ENCODE data around the gene HNF4A.
"Not testable (repeated sequence)": the region's sequence is repeated elsewhere in the genome, so short reads cannot be mapped to it uniquely, and the experiment has no call there.

The HNF4A gene

GRCh38 chr20:44355498-44356352 is at the start of gene HNF4A:
HNF4A (plus strand) TSS chr20:44355699; CDS start chr20:44355805, 106 bp downstream.
- H3K27me3 Mint-ChIP-seq: peaks cover 13% of the 10 kb centered on the region

GRCh38 chr20:44306927-44307326 is 48.6 kb upstream of the HNF4A start:
- H3K36me3 Mint-ChIP-seq (ENCODE audit: low read depth): peaks cover 9% of the 10 kb centered on the region
- H3K4me1 Mint-ChIP-seq: peaks cover 23% of the 10 kb centered on the region
- H3K27me3 Mint-ChIP-seq: peaks cover 4% of the 10 kb centered on the region
- no peak for ATAC-seq
- no peak overlapping the region for H3K4me3 Mint-ChIP-seq
- H3K27ac Mint-ChIP-seq: no peak overlapping the region
- H3K9me3 Mint-ChIP-seq: no peaks in the 10 kb centered on the region
- DNase-seq: no peak

More at GRCh38 chr20:44355498-44356352, at the start of gene HNF4A:
- H3K4me1 Mint-ChIP-seq: no peaks in the 10 kb centered on the region
- H3K4me3 Mint-ChIP-seq: no peak within 1 kb of the TSS
- no peak for ATAC-seq
- DNase-seq: no peak
- H3K9me3 Mint-ChIP-seq: no peaks in the 10 kb centered on the region
- H3K36me3 Mint-ChIP-seq (ENCODE audit: low read depth): no peaks in the 10 kb centered on the region
- H3K27ac Mint-ChIP-seq: no peak within 1 kb of the TSS

- ATAC-seq (no peak), DNase-seq (no peak)
- Mint-ChIP-seq H3K36me3 (ENCODE audit: low read depth) (peaks cover 9% of the 10 kb centered on the region), H3K27ac (peak overlapping the region; percentile 98), H3K27me3 (peaks cover 4% of the 10 kb centered on the region), H3K9me3 (no peaks in the 10 kb centered on the region), H3K4me1 (peaks cover 23% of the 10 kb centered on the region), H3K4me3 (peak overlapping the region; percentile 90)
Observed at GRCh38 chr20:44309763-44310663, 45.5 kb upstream of the HNF4A start.

GRCh38 chr20:44310664-44311639 is 44.5 kb upstream of the HNF4A start, which contains the start of gene FITM2:
FITM2 (minus strand) TSS chr20:44311202; CDS start chr20:44311148, 54 bp downstream.
- DNase-seq: peak; percentile 99
- peaks cover 23% of the 10 kb centered on the region for H3K4me1 Mint-ChIP-seq
- peaks cover 4% of the 10 kb centered on the region for H3K27me3 Mint-ChIP-seq
- peak; percentile 96 for ATAC-seq
- H3K27ac Mint-ChIP-seq: peak within 1 kb of the TSS; percentile 98
- no peaks in the 10 kb centered on the region for H3K9me3 Mint-ChIP-seq
- peaks cover 9% of the 10 kb centered on the region for H3K36me3 Mint-ChIP-seq (ENCODE audit: low read depth)
- H3K4me3 Mint-ChIP-seq: peak within 1 kb of the TSS; percentile 90

- no peak for ATAC-seq
- H3K36me3 Mint-ChIP-seq (ENCODE audit: low read depth): peaks cover 4% of the 10 kb centered on the region
- no peaks in the 10 kb centered on the region for H3K9me3 Mint-ChIP-seq
- H3K27ac Mint-ChIP-seq: no peak overlapping the region
- DNase-seq: no peak
- peaks cover 7% of the 10 kb centered on the region for H3K27me3 Mint-ChIP-seq
- H3K4me3 Mint-ChIP-seq: no peak overlapping the region
- peaks cover 13% of the 10 kb centered on the region for H3K4me1 Mint-ChIP-seq
Observed at GRCh38 chr20:44314870-44315269, 40.6 kb upstream of the HNF4A start.

- Mint-ChIP-seq H3K36me3 (ENCODE audit: low read depth) (no peaks in the 10 kb centered on the region), H3K9me3 (no peaks in the 10 kb centered on the region), H3K27me3 (peaks cover 5% of the 10 kb centered on the region), H3K27ac (no peak overlapping the region), H3K4me1 (no peaks in the 10 kb centered on the region), H3K4me3 (no peak overlapping the region)
- DNase-seq (no peak), ATAC-seq (no peak)
Observed at GRCh38 chr20:44319839-44320422, 35.6 kb upstream of the HNF4A start.

GRCh38 chr20:44324343-44324742 is 31.2 kb upstream of the HNF4A start:
- no peaks in the 10 kb centered on the region for H3K9me3 Mint-ChIP-seq
- H3K27ac Mint-ChIP-seq: no peak overlapping the region
- ATAC-seq (no peak), DNase-seq (no peak)
- H3K4me3 Mint-ChIP-seq: no peak overlapping the region
- H3K36me3 Mint-ChIP-seq (ENCODE audit: low read depth): no peaks in the 10 kb centered on the region
- peaks cover 6% of the 10 kb centered on the region for H3K27me3 Mint-ChIP-seq
- peaks cover 2% of the 10 kb centered on the region for H3K4me1 Mint-ChIP-seq

- H3K4me3 Mint-ChIP-seq: peak overlapping the region; percentile 48
Observed at GRCh38 chr20:44326391-44327159, 28.9 kb upstream of the HNF4A start.

GRCh38 chr20:44327748-44328147 is 27.8 kb upstream of the HNF4A start:
- H3K36me3 Mint-ChIP-seq (ENCODE audit: low read depth); DNase-seq; H3K27me3 Mint-ChIP-seq; ATAC-seq; H3K4me1 Mint-ChIP-seq; H3K4me3 Mint-ChIP-seq; H3K9me3 Mint-ChIP-seq; H3K27ac Mint-ChIP-seq: not testable (repeated sequence)

More at GRCh38 chr20:44326391-44327159, 28.9 kb upstream of the HNF4A start:
- peaks cover 2% of the 10 kb centered on the region for H3K4me1 Mint-ChIP-seq
- no peaks in the 10 kb centered on the region for H3K9me3 Mint-ChIP-seq
- H3K27me3 Mint-ChIP-seq: peaks cover 6% of the 10 kb centered on the region
- ATAC-seq (peak; percentile 57), DNase-seq (peak; percentile 33)
- H3K27ac Mint-ChIP-seq: no peak overlapping the region
- H3K36me3 Mint-ChIP-seq (ENCODE audit: low read depth): no peaks in the 10 kb centered on the region

- Mint-ChIP-seq H3K27ac (no peak overlapping the region), H3K4me3 (no peak overlapping the region), H3K27me3 (peaks cover 6% of the 10 kb centered on the region), H3K9me3 (no peaks in the 10 kb centered on the region), H3K36me3 (ENCODE audit: low read depth) (no peaks in the 10 kb centered on the region), H3K4me1 (peaks cover 2% of the 10 kb centered on the region)
- no peak for ATAC-seq
- DNase-seq: no peak
Observed at GRCh38 chr20:44328428-44328827, 27.1 kb upstream of the HNF4A start.

- peaks cover under 1% of the 10 kb centered on the region for H3K4me1 Mint-ChIP-seq
- ATAC-seq: no peak
Observed at GRCh38 chr20:44331201-44331600, 24.3 kb upstream of the HNF4A start.

GRCh38 chr20:44334306-44334705 is 21.2 kb upstream of the HNF4A start:
- H3K4me1 Mint-ChIP-seq: no peaks in the 10 kb centered on the region
- H3K9me3 Mint-ChIP-seq: no peaks in the 10 kb centered on the region
- no peaks in the 10 kb centered on the region for H3K36me3 Mint-ChIP-seq (ENCODE audit: low read depth)

More at GRCh38 chr20:44331201-44331600, 24.3 kb upstream of the HNF4A start:
- no peak overlapping the region for H3K4me3 Mint-ChIP-seq
- H3K9me3 Mint-ChIP-seq: no peaks in the 10 kb centered on the region
- H3K36me3 Mint-ChIP-seq (ENCODE audit: low read depth): no peaks in the 10 kb centered on the region
- peaks cover 6% of the 10 kb centered on the region for H3K27me3 Mint-ChIP-seq
- H3K27ac Mint-ChIP-seq: no peak overlapping the region
- no peak for DNase-seq

GRCh38 chr20:44334709-44335108 is 20.8 kb upstream of the HNF4A start:
- ATAC-seq (no peak), DNase-seq (no peak)
- Mint-ChIP-seq H3K27me3 (peaks cover 6% of the 10 kb centered on the region), H3K4me1 (no peaks in the 10 kb centered on the region), H3K9me3 (no peaks in the 10 kb centered on the region), H3K27ac (peak overlapping the region; percentile 5), H3K36me3 (ENCODE audit: low read depth) (no peaks in the 10 kb centered on the region), H3K4me3 (no peak overlapping the region)

More at GRCh38 chr20:44334306-44334705, 21.2 kb upstream of the HNF4A start:
- Mint-ChIP-seq H3K4me3 (no peak overlapping the region), H3K27me3 (peaks cover 6% of the 10 kb centered on the region), H3K27ac (no peak overlapping the region)
- DNase-seq: no peak
- no peak for ATAC-seq
